Activated naive CD8-positive, alpha-beta T cell treated with anti-CD3 and anti-CD28 coated beads, Interleukin-2, amount 50 U/mL, for 16 hours (primary cell): ENCODE measurements around the gene TEX29.

Source experiments
- DNase-seq: peaks from one replicate; pipeline ENCODE4 v3.0.0-alpha.2; 2020; ENCODE audit warnings: low read depth, low spot score

Gene TEX29

DNA sequence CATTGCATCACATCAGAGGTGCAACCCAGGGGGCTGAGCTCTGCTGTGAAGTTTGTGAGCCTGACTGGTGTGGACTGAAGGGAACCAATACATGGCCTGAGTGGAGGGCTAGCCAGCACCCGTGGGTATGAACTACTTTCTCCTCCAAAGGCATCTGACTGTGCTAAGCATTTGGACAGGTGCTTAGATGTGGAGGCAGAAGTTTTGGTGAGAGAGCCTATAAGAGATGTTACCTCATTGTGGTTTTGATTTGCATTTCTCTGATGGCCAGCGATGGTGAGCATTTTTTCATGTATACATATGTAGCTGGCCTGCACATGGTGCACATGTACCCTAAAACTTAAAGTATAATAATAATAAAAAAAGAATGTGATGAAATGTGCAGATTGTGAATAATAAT lies 46.9 kb downstream of the TEX29 start:
- no peak for DNase-seq

DNA sequence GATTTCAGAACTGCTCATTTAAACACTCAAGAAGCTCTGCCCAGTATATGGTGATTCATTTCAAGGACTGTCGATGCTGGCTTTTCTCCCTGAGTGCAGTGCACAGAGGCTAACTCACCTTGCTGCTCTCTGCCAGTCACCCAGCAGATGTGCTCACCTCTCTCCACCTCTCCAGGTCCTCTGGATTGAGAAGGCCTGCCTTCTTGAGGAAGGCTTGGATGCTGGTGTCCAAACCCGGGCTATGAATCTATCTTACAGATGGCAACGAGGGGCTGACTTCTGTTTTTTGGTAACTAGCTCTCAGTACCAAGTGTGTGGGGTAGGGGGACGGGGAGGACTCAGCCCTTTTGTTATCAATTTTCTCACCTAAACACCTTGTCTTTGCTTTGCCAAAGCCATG lies 47.6 kb downstream of the TEX29 start:
- no peak for DNase-seq

DNA sequence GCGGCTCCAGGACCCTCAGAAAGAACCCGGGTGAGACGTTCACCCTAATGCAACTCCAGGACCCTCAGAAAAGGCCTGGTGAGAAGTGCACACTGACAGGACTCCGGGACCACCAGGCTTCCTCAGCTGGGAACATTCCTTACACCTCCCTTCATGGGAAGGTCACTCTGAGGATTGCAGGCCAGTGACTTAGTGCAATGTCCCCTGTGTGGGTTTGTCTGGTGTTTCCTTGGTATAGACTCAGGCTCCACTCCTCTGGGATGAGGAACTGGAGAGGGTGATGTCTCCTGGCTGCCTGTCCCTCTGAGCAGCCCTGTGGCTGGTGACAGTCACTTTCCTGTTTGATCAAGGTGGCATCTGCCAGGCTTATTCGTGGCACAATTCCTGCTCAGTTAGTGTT lies 49.7 kb downstream of the TEX29 start:
- DNase-seq = no peak

DNA sequence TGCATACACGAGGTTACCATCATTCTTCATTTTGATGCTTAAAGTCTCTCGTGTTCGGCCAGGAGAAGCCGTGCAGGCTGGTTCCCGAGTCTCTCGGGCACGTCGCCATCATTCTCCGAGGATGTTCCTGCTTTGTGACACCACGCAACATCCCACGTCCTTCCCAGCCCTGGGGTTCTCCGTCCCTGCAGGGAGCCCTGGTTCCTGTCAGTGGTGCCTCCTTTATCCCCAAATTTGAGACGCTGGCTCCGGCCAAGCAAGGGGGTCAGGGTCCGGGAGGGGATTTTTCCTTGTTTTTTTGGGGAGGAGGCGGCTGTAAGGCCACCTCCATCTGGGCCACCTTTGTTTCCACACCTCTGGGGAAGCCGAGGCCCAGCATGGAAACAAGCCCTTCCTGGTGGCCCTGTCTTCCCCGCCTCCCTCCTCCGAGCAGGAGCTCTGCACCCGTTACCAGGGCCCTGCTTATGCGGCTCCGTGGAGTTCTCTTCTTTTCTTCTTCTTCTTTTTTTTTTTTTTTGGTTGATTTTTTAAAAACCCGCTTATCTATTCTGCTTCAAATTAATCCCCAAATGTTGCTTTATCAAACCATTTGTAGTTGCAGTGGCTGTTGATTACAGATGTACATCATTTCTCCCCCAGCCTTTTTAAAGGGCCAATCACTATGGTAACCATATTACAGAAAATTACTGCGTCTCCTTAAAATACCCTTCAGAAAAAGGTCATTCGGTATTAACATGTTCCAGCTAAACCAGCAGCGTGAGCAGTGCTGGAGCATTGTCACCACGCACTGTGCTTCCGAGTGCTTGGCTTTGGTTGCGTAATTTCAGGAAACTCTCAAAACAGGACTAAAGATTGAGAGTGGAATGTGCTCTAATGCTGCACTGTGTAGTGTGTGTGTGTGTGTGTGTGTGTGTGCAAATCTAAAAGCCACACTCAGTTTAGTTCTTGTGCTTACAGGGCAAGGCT lies 50.4 kb downstream of the TEX29 start:
- DNase-seq = no peak

DNA sequence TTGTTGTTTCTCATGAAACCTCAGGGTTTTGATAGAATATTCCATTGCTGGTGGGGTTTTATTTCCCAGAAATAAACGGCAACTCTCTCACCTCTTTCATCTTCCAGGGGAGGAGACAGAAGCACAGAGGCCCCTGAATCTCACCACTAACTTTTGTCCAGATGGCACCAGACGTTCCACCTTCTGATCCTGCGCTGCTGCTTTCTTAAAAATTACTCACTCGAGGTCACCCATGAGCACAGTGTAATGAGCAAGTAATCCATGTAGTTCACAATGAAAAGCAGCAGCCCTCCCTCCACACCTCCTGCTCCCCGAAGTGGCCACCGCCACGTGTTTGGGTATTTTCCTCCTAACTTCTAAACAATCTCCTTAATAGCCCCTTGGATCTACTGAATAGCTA lies 51.3 kb downstream of the TEX29 start:
- DNase-seq = no peak

DNA sequence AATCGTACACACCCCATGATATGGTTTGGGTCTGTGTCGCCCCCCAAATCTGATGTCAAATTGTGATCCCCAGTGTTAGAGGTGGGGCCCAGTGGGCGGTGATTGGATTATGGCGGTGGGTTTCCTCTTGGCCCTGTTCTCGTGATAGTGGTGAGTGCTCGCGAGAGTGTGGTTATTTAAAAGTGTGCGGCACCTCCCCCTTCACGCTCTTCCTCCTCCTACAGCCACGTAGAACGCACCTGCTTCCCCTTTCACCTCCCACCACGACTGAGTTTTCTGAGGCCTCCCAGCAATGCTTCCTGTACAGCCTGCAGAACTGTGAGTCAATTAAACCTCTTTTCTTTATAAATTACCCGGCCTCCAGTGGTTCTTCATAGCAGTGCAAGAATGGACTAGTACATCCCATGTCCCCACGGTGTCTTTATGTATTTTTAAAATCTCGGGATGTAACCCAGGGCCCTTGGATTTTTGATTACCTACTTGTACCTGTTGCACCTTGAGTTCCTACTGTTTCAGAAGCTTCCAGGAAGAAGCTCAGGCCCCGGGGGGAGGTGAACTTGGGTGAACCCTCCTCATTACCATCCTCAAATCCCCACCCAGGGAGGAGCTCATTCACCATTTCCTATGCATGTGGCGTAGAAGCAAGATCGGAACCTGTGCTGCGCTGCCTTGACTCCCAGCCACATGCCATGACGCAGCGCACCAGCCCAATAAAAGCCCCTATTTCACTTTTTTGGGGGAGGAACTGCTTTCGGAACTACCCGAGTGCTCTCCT lies 52.4 kb downstream of the TEX29 start:
- DNase-seq = no peak

DNA sequence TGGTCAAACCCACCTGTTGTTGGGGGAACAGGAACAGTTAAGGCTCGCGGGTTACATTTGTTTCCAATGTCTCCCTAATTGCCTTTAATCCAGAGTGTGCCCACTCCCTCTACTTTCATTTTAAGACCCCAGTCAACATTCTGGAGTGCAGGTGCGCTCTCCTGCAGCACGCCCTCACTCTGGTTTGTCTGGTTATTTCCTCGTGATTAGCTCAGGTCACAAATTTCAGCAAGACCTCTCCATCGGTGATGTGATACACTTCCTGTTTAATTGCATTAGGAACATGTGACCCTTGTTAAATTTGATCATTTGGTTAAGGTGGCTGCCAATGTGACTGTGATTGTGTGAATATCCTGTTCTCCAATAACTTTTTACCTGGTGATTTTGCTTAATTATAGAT lies 53.0 kb downstream of the TEX29 start:
- DNase-seq = no peak

DNA sequence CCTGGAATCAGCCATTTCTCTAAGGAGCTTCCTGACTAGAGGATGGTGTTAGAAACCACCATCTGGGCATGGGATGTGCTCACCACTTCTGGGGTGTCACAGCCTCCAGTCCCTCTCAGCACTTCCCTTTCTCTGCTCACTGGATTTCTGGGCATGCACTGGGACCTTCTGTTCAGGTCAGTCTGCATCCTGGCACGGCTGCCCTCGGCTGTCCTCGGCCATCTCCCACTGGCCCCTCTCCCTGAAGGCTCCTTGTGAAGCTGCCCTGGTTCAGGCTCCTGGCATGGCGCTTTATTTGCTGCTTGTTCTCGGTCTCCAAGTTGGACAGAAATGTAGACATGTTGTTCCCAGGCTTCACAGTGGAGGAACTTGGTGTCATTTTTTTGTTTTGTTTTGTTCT lies 60.0 kb downstream of the TEX29 start:
- DNase-seq = no peak

DNA sequence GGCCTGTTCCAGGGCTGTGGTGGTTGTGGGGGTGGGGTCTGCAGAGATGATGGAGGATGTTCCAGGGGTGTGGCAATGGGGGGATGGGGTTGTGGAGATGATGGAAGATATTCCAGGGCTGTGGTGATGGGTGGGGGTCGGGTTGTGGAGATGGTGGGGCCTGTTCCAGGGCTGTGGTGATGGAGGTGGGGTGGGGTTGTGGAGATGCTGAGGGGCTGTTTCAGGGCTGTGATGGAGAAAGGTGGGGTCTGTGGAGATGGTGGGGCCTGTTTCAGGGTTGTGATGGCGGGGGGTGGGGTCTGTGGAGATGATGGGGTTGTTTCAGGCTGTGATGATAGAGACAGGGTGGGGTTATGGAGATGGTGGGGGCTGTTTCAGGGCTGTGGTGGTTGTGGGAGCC lies 62.0 kb downstream of the TEX29 start:
- DNase-seq = no peak

DNA sequence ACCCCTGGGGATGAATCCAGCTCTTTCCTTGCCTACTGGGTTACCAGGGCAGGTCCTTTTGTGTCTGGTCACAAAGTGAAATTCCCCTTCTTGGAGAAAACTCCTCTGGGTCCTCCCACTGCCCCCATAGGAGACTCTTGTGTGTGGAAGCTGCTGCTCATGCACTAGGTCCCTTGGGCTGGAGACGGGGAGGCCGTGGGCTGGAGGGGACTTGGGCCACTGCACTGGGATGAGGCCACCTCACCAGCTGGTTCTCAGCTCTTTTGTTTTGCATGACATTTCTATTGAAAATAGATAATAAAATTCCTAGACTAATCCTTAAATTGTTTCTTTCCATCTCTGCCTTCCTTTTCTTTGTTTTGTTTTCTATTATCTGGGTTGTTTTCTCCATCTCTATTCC lies 62.4 kb downstream of the TEX29 start:
- DNase-seq = no peak

DNA sequence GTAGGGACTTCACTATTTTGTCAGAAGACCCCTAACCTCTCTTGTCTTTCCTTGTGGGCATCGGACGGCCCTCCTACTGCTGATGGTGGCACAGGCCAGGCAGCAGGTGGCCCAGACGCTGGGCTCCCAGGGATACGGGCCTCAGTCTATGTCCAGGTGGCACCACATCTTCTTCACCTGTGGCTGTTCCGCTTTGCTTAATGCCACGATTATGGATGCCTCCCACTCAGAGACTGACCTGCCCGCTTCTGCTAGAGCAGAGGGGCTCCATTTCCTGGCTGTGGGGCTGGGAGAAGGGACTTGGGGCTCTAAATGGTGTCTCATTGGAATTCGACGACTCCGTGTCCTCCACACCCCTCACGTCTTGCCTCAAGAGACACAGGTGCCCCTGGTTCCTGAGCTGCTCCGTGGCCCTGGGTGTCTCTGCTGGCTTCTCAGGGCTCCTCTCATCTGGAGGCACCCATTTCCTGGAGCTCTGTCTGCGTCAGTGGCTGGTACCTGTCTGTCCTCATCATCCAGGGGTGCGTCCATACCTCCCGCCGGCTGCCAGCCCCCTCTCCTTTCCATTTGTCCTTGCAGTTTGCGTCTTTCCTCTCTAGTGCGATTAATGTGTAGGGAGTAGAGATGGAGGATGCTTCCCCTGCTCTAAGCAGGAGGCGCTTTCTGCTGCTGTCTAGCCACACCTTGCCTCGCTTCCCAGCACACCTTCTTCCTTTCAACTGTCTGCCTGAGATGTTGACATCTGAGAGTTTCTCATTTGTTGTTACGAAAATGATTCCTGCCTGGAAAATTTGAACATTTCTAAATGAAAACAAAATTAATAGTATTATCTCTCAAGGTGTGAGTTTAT lies 63.4 kb downstream of the TEX29 start:
- no peak for DNase-seq

DNA sequence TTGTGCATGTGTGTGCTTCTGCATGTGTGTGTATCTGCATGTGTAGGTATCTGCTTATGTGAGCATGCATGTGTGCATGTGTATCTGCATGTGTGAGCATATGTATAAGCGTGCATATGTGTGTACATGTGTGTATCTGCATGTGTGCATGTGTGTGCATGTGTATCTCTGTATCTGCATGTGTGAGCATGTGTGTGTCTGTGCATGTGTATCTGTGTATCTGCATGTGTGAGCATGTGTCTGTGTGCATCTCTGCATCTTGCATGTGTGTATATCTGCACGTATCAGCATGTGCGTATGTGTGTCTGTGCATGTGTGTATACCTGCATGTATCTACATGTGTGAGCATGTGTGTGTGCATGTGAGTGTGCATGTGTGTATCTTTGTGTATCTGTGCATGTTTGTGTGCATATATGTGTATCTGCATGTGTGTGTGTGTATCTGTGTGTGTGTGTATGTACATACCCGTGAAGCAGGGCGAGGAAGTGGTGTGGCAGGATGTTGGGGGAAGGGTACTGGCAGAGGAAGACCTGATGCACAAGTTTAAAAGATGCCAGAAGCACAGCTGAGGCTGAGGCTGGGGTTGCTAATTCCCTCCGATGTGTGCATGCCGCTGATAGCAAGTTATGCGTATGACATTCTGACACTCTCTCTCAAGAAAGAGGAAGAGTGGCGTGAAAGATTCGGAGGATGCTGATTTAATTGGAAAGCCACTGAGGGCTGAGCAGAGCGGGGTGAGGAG lies 64.2 kb downstream of the TEX29 start:
- DNase-seq = no peak

DNA sequence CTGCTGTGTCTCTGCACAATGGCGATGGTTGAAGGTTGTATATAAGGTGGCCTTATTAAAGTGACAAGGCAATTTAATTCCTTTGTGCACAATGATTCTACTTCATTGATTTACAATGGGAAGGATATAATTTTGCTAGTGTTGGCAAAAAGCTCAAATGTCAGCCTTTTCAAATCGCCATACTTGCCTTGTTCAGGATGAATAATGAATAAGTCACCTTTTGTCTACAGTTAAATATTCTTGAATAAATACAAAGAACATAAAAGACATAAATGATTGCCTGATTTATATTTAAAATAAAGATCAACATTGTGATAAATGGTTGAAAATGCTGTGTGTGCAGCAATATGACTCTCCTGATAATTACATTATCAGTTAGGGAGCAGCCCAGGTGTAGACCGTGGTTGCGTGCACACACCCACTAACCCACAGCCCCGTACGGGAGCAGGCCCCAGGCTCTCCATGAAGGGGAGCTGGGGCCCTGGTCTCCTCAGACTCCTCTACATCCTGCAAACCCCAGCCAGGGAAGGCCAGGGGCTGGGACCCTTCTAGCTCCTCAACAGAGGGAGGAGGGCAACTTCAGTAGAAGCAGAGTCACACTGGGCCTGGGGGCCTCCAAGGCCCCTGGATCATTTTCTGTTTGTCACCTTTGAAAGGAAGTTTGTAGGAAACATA lies 64.9 kb downstream of the TEX29 start:
- no peak for DNase-seq

DNA sequence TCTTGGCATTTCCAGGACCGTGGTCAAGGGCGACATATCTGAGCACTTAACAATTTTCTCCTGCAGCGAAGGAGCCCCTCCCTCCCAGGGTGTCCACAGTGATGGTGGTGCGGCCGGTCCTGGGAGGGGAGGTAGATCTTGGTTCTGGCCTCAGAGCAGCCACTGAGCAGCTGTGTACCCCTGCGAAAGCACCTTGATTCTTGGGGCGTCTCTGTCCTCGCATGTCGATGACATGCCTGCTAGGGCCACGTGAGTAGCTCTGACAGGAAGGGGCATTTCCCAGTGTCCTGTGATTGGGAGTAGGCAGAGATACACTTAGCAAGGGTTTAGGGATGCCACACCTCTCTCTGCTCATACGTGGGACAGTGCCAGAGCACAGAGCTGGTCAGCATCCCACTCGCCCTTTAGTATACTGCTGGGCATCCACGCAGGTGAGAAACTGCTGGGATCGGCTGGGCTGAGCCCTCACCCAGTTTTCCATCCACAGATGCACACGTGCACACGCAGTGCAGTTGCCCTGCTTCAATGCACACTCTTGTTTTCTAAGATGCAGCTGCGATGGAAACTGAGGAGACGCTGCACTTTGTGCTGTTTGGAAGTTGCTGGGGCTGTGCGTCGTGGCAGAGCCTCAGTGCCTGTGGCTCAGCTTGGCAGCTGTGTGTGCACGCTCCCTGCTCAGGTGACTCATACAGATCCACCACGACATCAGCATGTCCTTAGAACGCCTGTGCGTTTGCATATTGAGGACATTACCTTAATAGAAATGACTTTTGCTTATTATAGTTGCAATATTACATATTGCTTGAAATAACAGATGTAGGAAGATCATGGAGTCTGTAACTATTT lies 66.8 kb downstream of the TEX29 start:
- DNase-seq = no peak

DNA sequence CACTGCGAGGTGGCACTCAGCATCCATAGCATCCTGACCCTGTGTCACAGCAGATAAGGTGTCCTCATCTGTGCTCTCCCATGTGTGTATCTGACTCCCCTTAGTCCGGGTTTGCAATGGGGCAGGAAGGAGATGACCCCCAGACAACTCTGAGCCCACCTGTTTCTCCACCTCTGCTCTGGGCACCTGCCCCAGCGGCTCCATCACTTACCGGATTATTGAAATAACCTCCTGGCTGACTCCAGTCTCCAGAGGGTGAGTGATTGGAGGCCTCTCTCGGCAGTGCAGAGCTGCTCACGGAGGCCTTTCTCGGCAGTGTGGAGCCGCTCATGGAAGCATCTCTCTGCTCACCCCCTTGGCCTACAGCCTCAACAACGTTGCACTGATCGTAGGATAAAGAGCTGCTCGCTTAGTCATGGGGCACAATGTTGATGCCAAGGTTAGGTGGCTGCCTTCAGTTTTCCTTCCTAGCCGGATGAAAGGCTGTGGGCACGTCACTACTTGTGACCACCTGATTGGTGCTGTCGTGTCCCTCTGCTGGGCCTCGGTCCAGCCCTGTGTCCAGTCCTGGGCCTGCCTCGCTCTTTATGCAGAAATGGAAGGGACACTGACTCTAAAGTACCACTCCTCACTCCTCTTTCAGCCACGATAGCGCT lies 67.6 kb downstream of the TEX29 start:
- no peak for DNase-seq

DNA sequence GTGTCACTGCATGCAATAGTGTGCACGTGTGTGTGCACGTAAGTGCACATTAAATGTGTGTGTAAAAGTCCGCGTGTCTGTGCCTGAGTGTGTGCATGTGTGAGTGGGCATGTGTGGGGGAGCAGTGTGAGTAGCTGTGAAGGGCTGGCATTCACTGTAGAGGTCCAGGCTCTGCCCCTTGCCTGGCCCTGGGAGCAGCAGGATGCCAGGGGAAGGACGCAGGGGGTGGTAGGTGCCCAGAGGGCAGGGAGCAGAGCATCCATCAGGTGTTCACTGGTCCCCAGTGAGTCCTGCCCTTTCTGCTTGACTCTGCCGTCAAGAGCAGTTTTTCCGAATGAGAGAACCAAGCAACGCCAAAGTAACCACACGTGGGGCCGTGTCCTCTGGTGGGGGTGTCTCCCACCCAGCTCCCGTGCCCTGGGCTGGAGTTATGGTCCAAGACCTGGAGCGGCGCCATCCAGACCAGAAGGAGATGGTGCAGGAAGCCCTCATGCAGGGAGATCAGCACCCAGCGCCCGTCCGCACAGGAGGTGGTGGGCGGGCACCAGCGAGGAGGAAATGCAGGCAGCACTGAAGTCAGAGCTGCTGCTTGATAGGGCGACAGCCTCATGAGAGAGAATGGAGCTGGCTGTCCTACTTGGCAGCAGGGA lies 68.5 kb downstream of the TEX29 start:
- DNase-seq = no peak

DNA sequence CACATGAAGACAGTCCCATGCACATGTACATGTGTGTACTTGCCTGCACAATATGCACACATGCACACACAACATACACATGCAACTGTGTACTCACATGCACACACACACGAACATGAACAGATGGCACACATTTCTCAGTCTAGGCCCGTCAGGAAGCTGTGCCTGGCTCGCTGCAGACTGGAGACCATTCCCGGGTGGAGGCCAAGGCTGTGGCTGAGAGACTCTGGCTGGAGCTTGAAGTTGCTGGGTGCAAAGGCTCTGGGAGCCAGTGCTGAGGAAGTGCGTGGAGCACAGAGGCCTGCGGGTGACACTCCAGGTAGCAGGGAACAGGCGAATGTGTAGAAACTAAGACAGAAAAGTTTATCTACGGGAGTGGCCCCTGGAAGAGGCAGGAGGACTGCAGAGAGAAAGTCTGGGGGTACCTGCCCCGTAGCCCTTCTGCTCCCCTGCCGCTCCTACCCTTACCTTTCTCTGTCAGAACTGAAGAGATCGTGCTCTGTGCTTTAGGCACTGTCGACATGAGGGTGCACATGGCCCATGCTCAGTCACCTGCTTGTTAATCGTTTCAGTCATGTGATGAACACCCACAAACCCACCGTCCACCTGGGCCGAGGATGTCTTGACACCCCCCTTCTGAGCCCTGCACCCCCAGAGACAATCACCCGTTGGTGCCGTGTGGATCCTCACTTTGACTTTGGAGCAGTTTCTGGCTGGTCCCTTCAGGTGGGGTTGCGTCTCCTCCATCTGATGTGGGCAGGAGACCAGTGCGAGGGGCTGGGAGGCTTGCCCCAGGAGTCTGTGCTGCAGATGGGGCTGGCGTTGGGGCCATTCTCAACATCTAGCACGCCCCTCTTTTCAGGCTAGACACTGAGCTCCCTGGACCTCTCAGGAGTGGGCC lies 69.4 kb downstream of the TEX29 start:
- DNase-seq = no peak
